ENCODE data around the gene FNDC3B.

DNA sequence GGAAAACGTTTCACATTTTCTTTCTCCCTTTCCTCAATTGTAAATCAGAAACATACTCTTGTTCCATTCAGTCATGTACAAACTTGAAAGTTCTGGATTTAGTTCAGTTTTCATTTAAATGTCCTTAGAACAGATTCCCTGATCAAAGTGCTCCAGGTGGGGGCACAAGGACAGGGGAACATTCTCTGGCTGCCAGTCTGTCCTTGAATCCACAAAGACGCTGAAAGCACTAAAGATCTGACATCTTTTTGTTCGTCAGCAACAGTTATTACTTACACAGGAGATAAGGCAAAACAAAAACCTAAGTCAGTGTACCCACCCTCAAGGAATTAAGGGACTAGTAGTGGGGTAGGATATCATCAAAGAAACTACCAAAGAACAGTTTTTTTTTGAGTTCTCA lies 269.7 kb downstream of the FNDC3B start:
- no peak for TF ChIP-seq EP300 (IDR thresholded peaks at IDR 0.05; ENCODE audit: borderline replicate concordance)
- TF ChIP-seq RAD21 (IDR thresholded peaks at IDR 0.05; ENCODE audit: low read depth), result no peak
- TF ChIP-seq TAF1 (IDR thresholded peaks at IDR 0.05; ENCODE audit: low read depth), result no peak
- no peak for TF ChIP-seq EGR1 (IDR thresholded peaks at IDR 0.05)
- no peak for TF ChIP-seq REST (IDR thresholded peaks at IDR 0.05; ENCODE audit: low read depth)
- no peak for TF ChIP-seq TCF12 (IDR thresholded peaks at IDR 0.05; ENCODE audit: low read depth)
- no peak for TF ChIP-seq CREB1 (IDR thresholded peaks at IDR 0.05; ENCODE audit: low read depth)

All from Ishikawa (cell line).